ENCODE results near the gene SLC16A12.
"Not testable (repeated sequence)": the region's sequence is repeated elsewhere in the genome, so short reads cannot be mapped to it uniquely, and the experiment has no call there.

SLC16A12 gene

GRCh38 chr10:89393898-89394297 lies 141.5 kb downstream of the SLC16A12 start:
- Histone ChIP-seq H3K27ac (ENCODE audit: low read depth, low read length) (no peak overlapping the region), H3K4me1 (ENCODE audit: insufficient read depth, low read length) (peaks cover 40% of the 10 kb centered on the region), H3K27me3 (ENCODE audit: control insufficient read depth in 1 of 2, insufficient read depth in 2 of 2, low read length in 2 of 2) (no peaks in the 10 kb centered on the region), H3K36me3 (ENCODE audit: insufficient read depth, low read length) (no peaks in the 10 kb centered on the region), H3K9me3 (ENCODE audit: low read length) (no peaks in the 10 kb centered on the region), H3K4me3 (ENCODE audit: low read depth in 1 of 2, low read length in 2 of 2) (peak overlapping the region in 1 of 2 donors; percentile 52), H3K9ac (ENCODE audit: low read length) (no peak overlapping the region)

- Histone ChIP-seq H3K27ac (ENCODE audit: low read depth, low read length) (peak overlapping the region; percentile 67), H3K4me1 (ENCODE audit: insufficient read depth, low read length) (peaks cover 40% of the 10 kb centered on the region), H3K9me3 (ENCODE audit: low read length) (no peaks in the 10 kb centered on the region), H3K4me3 (ENCODE audit: low read depth in 1 of 2, low read length in 2 of 2) (peak overlapping the region; percentile 40 to 66), H3K27me3 (ENCODE audit: control insufficient read depth in 1 of 2, insufficient read depth in 2 of 2, low read length in 2 of 2) (no peaks in the 10 kb centered on the region), H3K36me3 (ENCODE audit: insufficient read depth, low read length) (no peaks in the 10 kb centered on the region), H3K9ac (ENCODE audit: low read length) (peak overlapping the region; percentile 35)
Measured at GRCh38 chr10:89392974-89393373, 142.4 kb downstream of the SLC16A12 start.

DNA sequence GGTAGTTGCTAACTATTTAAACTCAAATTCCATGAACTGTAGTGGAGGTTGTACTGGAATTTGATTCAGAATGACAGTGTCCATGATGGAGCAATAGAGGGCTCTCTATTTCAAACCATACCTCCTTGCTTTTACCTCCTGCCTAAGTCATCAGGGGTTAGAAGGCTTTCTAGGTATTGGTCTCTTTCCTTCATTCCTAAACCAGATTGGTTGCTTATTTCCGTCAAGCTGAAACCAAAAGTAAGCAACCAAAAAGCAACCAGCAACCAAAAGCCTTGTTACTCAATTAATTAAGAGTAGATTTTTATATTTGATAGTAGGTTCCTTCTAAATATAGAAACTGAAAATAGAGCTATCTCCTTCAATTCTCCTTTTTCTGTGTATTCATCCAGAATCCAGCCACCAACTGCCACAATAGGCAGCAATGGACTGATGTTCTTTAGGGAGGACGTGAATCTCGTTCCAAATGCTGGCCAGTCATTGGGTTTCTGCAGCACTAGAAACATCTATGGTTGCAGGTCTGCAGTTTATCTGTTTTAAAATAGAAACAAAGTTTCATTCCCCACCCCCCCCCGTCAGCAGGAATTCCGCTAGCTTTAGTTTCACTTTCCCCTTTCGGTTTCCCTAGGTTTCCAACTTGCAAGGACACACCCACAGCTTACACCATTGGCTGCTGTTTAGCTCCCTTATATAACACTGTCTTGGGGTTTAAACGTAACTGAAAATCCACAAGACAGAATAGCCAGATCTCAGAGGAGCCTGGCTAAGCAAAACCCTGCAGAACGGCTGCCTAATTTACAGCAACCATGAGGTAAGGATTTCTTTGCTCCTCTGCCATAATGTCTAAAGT lies 143.3 kb downstream of the SLC16A12 start, which contains the start of gene IFIT1:
Gene IFIT1 (plus strand): TSS at position 717 of the 850 bp plus-strand sequence. CDS start 90 bp downstream, at position 807.
- peak within 1 kb of the TSS; percentile 67 for H3K27ac ChIP-seq (ENCODE audit: low read depth, low read length)
- H3K27me3 ChIP-seq (ENCODE audit: control insufficient read depth in 1 of 2, insufficient read depth in 2 of 2, low read length in 2 of 2) = no peaks in the 10 kb centered on the region
- no peaks in the 10 kb centered on the region for H3K36me3 ChIP-seq (ENCODE audit: insufficient read depth, low read length)
- H3K4me1 ChIP-seq (ENCODE audit: insufficient read depth, low read length) = peaks cover 40% of the 10 kb centered on the region
- peak within 1 kb of the TSS; percentile 40 to 66 for H3K4me3 ChIP-seq (ENCODE audit: low read depth in 1 of 2, low read length in 2 of 2)
- H3K9me3 ChIP-seq (ENCODE audit: low read length) = no peaks in the 10 kb centered on the region
- peak within 1 kb of the TSS; percentile 59 for H3K9ac ChIP-seq (ENCODE audit: low read length)

DNA sequence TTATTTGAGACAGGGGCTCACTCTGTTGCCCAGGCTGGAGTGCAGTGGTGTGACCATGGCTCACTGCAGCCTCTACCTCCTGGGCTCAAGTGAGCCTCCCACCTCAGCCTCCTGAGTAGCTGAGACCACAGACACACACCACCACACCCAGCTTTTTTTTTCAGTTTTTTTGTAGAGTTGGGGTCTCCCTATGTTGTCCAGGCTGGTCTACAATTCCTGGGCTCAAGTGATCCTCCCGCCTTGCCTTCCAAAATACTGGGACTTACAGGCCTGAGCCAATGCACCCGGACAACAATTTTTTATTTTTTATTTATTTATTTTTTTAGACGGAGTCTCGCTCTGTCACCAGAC lies 144.2 kb downstream of the SLC16A12 start:
- H3K27me3 ChIP-seq (ENCODE audit: control insufficient read depth in 1 of 2, insufficient read depth in 2 of 2, low read length in 2 of 2); H3K9ac ChIP-seq (ENCODE audit: low read length); H3K9me3 ChIP-seq (ENCODE audit: low read length); H3K4me3 ChIP-seq (ENCODE audit: low read depth in 1 of 2, low read length in 2 of 2); H3K27ac ChIP-seq (ENCODE audit: low read depth, low read length); H3K36me3 ChIP-seq (ENCODE audit: insufficient read depth, low read length): not testable (repeated sequence)
- H3K4me1 ChIP-seq (ENCODE audit: insufficient read depth, low read length) = peaks cover 40% of the 10 kb centered on the region

- H3K9ac ChIP-seq (ENCODE audit: low read length) = no peak overlapping the region
- H3K4me3 ChIP-seq (ENCODE audit: low read depth in 1 of 2, low read length in 2 of 2) = no peak overlapping the region
- H3K27ac ChIP-seq (ENCODE audit: low read depth, low read length) = no peak overlapping the region
- no peaks in the 10 kb centered on the region for H3K9me3 ChIP-seq (ENCODE audit: low read length)
- H3K4me1 ChIP-seq (ENCODE audit: insufficient read depth, low read length) = peaks cover 40% of the 10 kb centered on the region
- no peaks in the 10 kb centered on the region for H3K27me3 ChIP-seq (ENCODE audit: control insufficient read depth in 1 of 2, insufficient read depth in 2 of 2, low read length in 2 of 2)
- H3K36me3 ChIP-seq (ENCODE audit: insufficient read depth, low read length) = no peaks in the 10 kb centered on the region
Measured at GRCh38 chr10:89390476-89391225, 144.7 kb downstream of the SLC16A12 start.

GRCh38 chr10:89389254-89389653 lies 146.1 kb downstream of the SLC16A12 start:
- Histone ChIP-seq H3K9me3 (ENCODE audit: low read length) (no peaks in the 10 kb centered on the region), H3K27ac (ENCODE audit: low read depth, low read length) (no peak overlapping the region), H3K27me3 (ENCODE audit: control insufficient read depth in 1 of 2, insufficient read depth in 2 of 2, low read length in 2 of 2) (no peaks in the 10 kb centered on the region), H3K9ac (ENCODE audit: low read length) (no peak overlapping the region), H3K4me3 (ENCODE audit: low read depth in 1 of 2, low read length in 2 of 2) (no peak overlapping the region), H3K36me3 (ENCODE audit: insufficient read depth, low read length) (no peaks in the 10 kb centered on the region), H3K4me1 (ENCODE audit: insufficient read depth, low read length) (peaks cover 31% of the 10 kb centered on the region)

DNA sequence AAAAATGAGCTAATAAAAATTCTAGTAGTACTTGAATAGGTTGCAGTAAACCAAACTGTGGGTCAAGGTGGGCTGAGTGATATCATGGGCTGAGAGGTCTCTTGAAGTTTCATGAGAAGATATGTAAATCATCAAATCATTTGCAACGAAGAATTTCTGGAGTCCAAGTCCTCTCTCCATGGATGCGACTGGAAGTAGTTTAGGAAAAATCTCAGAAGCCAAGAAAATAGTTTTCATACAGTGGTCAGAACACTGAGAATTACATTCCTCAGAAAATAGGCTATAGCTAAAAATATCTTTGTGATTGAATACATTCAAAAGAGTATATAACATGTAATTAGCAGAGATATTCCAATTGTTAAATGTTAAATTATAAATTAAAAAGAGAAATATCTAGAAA lies 146.6 kb downstream of the SLC16A12 start:
- no peaks in the 10 kb centered on the region for H3K9me3 ChIP-seq (ENCODE audit: low read length)

DNA sequence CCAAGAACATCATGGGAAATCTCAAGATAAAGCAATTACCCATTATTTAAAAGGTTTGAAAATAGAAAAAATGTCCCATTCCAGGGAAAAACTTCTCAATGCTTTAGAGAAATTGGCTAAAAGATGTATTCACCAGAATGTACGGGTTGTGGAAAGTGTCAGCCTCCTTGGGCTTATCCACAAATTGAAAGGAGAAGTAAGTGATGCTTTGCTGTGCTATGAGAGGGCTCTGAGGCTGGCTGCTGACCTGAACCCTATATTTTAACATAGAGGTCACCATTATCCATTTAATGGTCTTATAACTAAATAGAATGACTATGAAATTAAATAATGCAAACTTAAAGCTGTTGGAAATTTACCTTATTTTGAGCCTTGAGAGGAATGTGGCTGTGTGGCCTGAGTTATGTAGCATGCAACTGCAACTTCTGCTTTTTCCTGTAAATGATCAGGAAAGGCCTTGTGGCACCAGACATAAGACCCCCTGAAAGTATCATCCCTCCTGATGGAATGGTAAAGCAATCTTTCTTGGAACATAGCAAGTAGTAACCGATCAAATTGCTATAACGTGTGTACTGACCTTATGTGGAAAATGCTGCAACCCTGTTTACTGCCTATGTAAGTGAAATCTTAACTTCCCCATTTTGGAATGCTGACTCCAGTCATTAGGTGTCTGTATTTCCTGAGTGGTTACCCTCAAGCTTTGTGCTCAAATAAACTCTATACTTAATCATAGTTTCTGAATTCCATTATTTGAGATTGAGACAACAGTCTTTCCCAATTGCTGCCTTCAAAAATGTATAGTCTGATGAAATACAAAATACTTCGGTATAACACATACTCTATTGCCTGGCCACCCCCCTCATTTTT lies 150.7 kb downstream of the SLC16A12 start:
- H3K4me3 ChIP-seq (ENCODE audit: low read depth in 1 of 2, low read length in 2 of 2) = no peak overlapping the region
- no peaks in the 10 kb centered on the region for H3K36me3 ChIP-seq (ENCODE audit: insufficient read depth, low read length)
- no peak overlapping the region for H3K27ac ChIP-seq (ENCODE audit: low read depth, low read length)
- H3K27me3 ChIP-seq (ENCODE audit: control insufficient read depth in 1 of 2, insufficient read depth in 2 of 2, low read length in 2 of 2) = no peaks in the 10 kb centered on the region
- no peak overlapping the region for H3K9ac ChIP-seq (ENCODE audit: low read length)
- H3K9me3 ChIP-seq (ENCODE audit: low read length) = no peaks in the 10 kb centered on the region
- no peaks in the 10 kb centered on the region for H3K4me1 ChIP-seq (ENCODE audit: insufficient read depth, low read length)

More for the DNA sequence above, 146.6 kb downstream of the SLC16A12 start:
- Histone ChIP-seq H3K4me3 (ENCODE audit: low read depth in 1 of 2, low read length in 2 of 2) (no peak overlapping the region), H3K27ac (ENCODE audit: low read depth, low read length) (no peak overlapping the region), H3K36me3 (ENCODE audit: insufficient read depth, low read length) (no peaks in the 10 kb centered on the region), H3K9ac (ENCODE audit: low read length) (no peak overlapping the region), H3K27me3 (ENCODE audit: control insufficient read depth in 1 of 2, insufficient read depth in 2 of 2, low read length in 2 of 2) (no peaks in the 10 kb centered on the region), H3K4me1 (ENCODE audit: insufficient read depth, low read length) (peaks cover 27% of the 10 kb centered on the region)

GRCh38 chr10:89382757-89383156 lies 152.6 kb downstream of the SLC16A12 start:
- Histone ChIP-seq H3K27me3 (ENCODE audit: control insufficient read depth in 1 of 2, insufficient read depth in 2 of 2, low read length in 2 of 2) (no peaks in the 10 kb centered on the region), H3K27ac (ENCODE audit: low read depth, low read length) (no peak overlapping the region), H3K36me3 (ENCODE audit: insufficient read depth, low read length) (no peaks in the 10 kb centered on the region), H3K9me3 (ENCODE audit: low read length) (no peaks in the 10 kb centered on the region), H3K9ac (ENCODE audit: low read length) (no peak overlapping the region), H3K4me3 (ENCODE audit: low read depth in 1 of 2, low read length in 2 of 2) (no peak overlapping the region), H3K4me1 (ENCODE audit: insufficient read depth, low read length) (no peaks in the 10 kb centered on the region)
